ENCODE results near the gene FLAD1.

The FLAD1 gene

GRCh38 chr1:154992721-154993571, 9.8 kb downstream of the FLAD1 start:
- peak; percentile 34 for DNase-seq

- DNase-seq = no peak
Measured at GRCh38 chr1:154993572-154994268, 10.6 kb downstream of the FLAD1 start, which contains the start of gene LENEP. Gene LENEP, plus strand, starts transcription at chr1:154993586. Its CDS starts 22 bp downstream, at chr1:154993608.

GRCh38 chr1:154994269-154994587, 11.1 kb downstream of the FLAD1 start:
- DNase-seq = no peak

GRCh38 chr1:154994591-154994990, 11.4 kb downstream of the FLAD1 start:
- DNase-seq = no peak

- peak; percentile 37 for DNase-seq
Measured at GRCh38 chr1:154995301-154995983, 12.3 kb downstream of the FLAD1 start.

- no peak for DNase-seq
Measured at GRCh38 chr1:154996966-154997701, 14.0 kb downstream of the FLAD1 start.

- no peak for DNase-seq
Measured at GRCh38 chr1:154998201-154998780, 15.1 kb downstream of the FLAD1 start.

- peak; percentile 83 for DNase-seq
Measured at GRCh38 chr1:154998818-154999570, 15.8 kb downstream of the FLAD1 start.

- DNase-seq = peak; percentile 43
Measured at GRCh38 chr1:154999571-155000410, 16.6 kb downstream of the FLAD1 start.

GRCh38 chr1:155000411-155000725, 17.2 kb downstream of the FLAD1 start:
- DNase-seq = peak; percentile 83

- peak; percentile 94 for DNase-seq
Measured at GRCh38 chr1:155000726-155001424, 17.7 kb downstream of the FLAD1 start.

GRCh38 chr1:155001425-155001674, 18.2 kb downstream of the FLAD1 start:
- no peak for DNase-seq

GRCh38 chr1:155001675-155002463, 18.7 kb downstream of the FLAD1 start:
- peak; percentile 99 for DNase-seq

GRCh38 chr1:155002464-155003226, 19.5 kb downstream of the FLAD1 start, which contains the start of gene ZBTB7B:
Gene ZBTB7B, plus strand, starts transcription at chr1:155002802. Its CDS starts 11,859 bp downstream, at chr1:155014661.
- no peak for DNase-seq

GRCh38 chr1:155003227-155003765, 20.2 kb downstream of the FLAD1 start:
- no peak for DNase-seq

- peak; percentile 57 for DNase-seq
Measured at GRCh38 chr1:155003766-155004351, 20.7 kb downstream of the FLAD1 start.

GRCh38 chr1:155004352-155005075, 21.4 kb downstream of the FLAD1 start:
- no peak for DNase-seq

All from SHP77 treated with DMSO at 0.1 percent for 48 hours (cell line).